A549 (cell line): ENCODE results near the gene SMAD6. TPM values are rescaled to one million over a fixed set of nuclear protein-coding genes. Genes with fewer than 3 reads are reported as not detected.
A peak's percentile ranks its signal among the peaks of the same experiment; 100 is the strongest.

Source experiments
- ATAC-seq, 2 experiments: fragments of 200-7000 bp in 1 of 2; fragments of >200 bp in 1 of 2; cut with Nextera tagmentation in 1 of 2; cut with Tn5 transposase in 1 of 2; 3 replicates each; pipeline versions ENCODE4 v1.8.0 to v1.9.1; 2018 to 2020; ENCODE audit warnings: mild to moderate bottlenecking in 1 of 2, moderate library complexity in 1 of 2
- CTCF ChIA-PET: fragments of 300-600 bp; sonication (Branson Sonifier 250); formaldehyde crosslinking; extraction: SDS; loops from one replicate; lab custom pipeline; 2021; ENCODE audit warnings: antibody characterized with exemption, inconsistent platforms; lab: Yijun Ruan, JAX
- POLR2A ChIA-PET: fragments of 350-600 bp; formaldehyde crosslinking; extraction: SDS; loops from one replicate; lab custom pipeline; 2021; ENCODE audit warnings: antibody characterized with exemption, inconsistent platforms; lab: Yijun Ruan, JAX
- DNase-seq, 2 experiments: peaks; one replicate each; pipeline versions ENCODE4 v3.0.0 to v3.0.0-alpha.2; 2011 to 2016; ENCODE audit warnings: low read depth in 1 of 2, low spot score in 1 of 2
- FAIRE-seq: peaks from 2 replicates; lab custom pipeline; 2011; peaks lifted over from hg19 to GRCh38; lab: Jason Lieb, UNC
- H3K27ac ChIP-seq, 2 experiments: fragments of >200 bp; sonication (Bioruptor Twin); formaldehyde crosslinking; 3 replicates each; pipeline ENCODE4 v1.5.1; 2016 to 2017
- H3K4me1 ChIP-seq: fragments of >200 bp; sonication (Bioruptor Twin); formaldehyde crosslinking; 3 replicates; pipeline ENCODE4 v1.6.1; 2016
- H3K4me2 ChIP-seq: fragments of >200 bp; sonication (Bioruptor Twin); formaldehyde crosslinking; 3 replicates; pipeline ENCODE4 v1.6.1; 2016
- H3K4me3 ChIP-seq: fragments of >200 bp; sonication (Bioruptor Twin); formaldehyde crosslinking; 3 replicates; pipeline ENCODE4 v1.5.1; 2016
- H3K9me3 ChIP-seq: fragments of >200 bp; sonication (Bioruptor Twin); formaldehyde crosslinking; 3 replicates; pipeline ENCODE4 v1.6.1; 2016
- EP300 ChIP-seq, 2 experiments: fragments of >200 bp; sonication (Bioruptor Twin); formaldehyde crosslinking; IDR thresholded peaks; 2 replicates in 1 of 2; 3 replicates in 1 of 2; pipeline ENCODE4 v1.6.1; 2016 to 2017
- HOXA7 ChIP-seq: fragments of 250-450 bp; sonication (Bioruptor Pico); IDR thresholded peaks from 2 replicates; pipeline ENCODE4 v1.5.0; 2020; ENCODE audit warnings: mild to moderate bottlenecking, moderate library complexity
- HOXB13 ChIP-seq: fragments of 250-450 bp; sonication (Bioruptor Pico); IDR thresholded peaks from 2 replicates; pipeline ENCODE4 v1.5.0; 2020; ENCODE audit warnings: low read depth, mild to moderate bottlenecking, moderate library complexity
- HOXB5 ChIP-seq: fragments of 250-450 bp; sonication (Bioruptor Pico); IDR thresholded peaks from 2 replicates; pipeline ENCODE4 v1.5.0; 2020; ENCODE audit warnings: mild to moderate bottlenecking, moderate library complexity
- JUNB ChIP-seq: fragments of >200 bp; sonication (Bioruptor Twin); formaldehyde crosslinking; IDR thresholded peaks from 2 replicates; pipeline ENCODE4 v1.6.1; 2016
- MAFK ChIP-seq: fragments of 450-650 bp; IDR thresholded peaks from 2 replicates; pipeline ENCODE4 v1.6.1; 2014; ENCODE audit not compliant: partially characterized antibody
- NPAS2 ChIP-seq: fragments of 250-450 bp; sonication (Bioruptor Pico); IDR thresholded peaks from 2 replicates; pipeline ENCODE4 v1.8.0; 2022; ENCODE audit warnings: mild to moderate bottlenecking, moderate library complexity, borderline replicate concordance
- POLR2A ChIP-seq: IDR thresholded peaks from 2 replicates; pipeline ENCODE4 v1.6.1; 2012; ENCODE audit warnings: mild to moderate bottlenecking, low read length
- POLR2AphosphoS2 ChIP-seq: conservative IDR thresholded peaks from 2 replicates; pipeline ENCODE4 v1.6.1; 2012; ENCODE audit warnings: low read length, improper control_type of control experiment, inconsistent platforms
- RAD21 ChIP-seq, 2 experiments: fragments of >200 bp in 1 of 2; sonication (Bioruptor Twin) in 1 of 2; formaldehyde crosslinking in 1 of 2; IDR thresholded peaks in 1 of 2; conservative IDR thresholded peaks in 1 of 2; 2 replicates in 1 of 2; 3 replicates in 1 of 2; pipeline ENCODE4 v1.6.1; 2012 to 2018; ENCODE audit warnings: inconsistent platforms in 1 of 2
- RCOR1 ChIP-seq: fragments of 150-350 bp; IDR thresholded peaks from 2 replicates; pipeline ENCODE4 v1.6.1; 2014; ENCODE audit warnings: antibody characterized with exemption, low read length, low read depth
- RFX5 ChIP-seq: fragments of 450-650 bp; IDR thresholded peaks from 2 replicates; pipeline ENCODE4 v1.7.1; 2014; ENCODE audit warnings: antibody characterized with exemption, mild to moderate bottlenecking, moderate library complexity
- SMC3 ChIP-seq: fragments of >200 bp; sonication (Bioruptor Twin); formaldehyde crosslinking; IDR thresholded peaks from 3 replicates; pipeline ENCODE4 v1.6.1; 2018; ENCODE audit warnings: inconsistent platforms
- ZC3H11A ChIP-seq: fragments of 450-650 bp; IDR thresholded peaks from 2 replicates; pipeline ENCODE4 v1.6.1; 2014; ENCODE audit warnings: antibody characterized with exemption, mild to moderate bottlenecking
- WGBS: methylation state at CpG from one replicate; pipeline ENCODE4 v1.1.6; 2017; ENCODE audit errors: missing lambda C conversion rate; 5-methylcytosine and 5-hydroxymethylcytosine counted together
- polyA plus RNA-seq, 4 experiments: library from polyadenylated mRNA; depleted of rRNA in 3 of 4; stranded (reverse); fragments of >200 nt; fragmentation: RNase III in 1 of 4; extraction: RNeasy Plus Mini Kit Qiagen cat#74134 plus additional on column Dnase treatment in 1 of 4; gene quantifications; 2 replicates in 3 of 4; 3 replicates in 1 of 4; pipeline ENCODE4 v1.2.3, GENCODE V29; 2011 to 2017
- TF ChIP-seq, protein P1 (sequence below): IDR thresholded peaks from 2 replicates; pipeline ENCODE4 v1.6.1; 2012
- TF ChIP-seq, protein P2 (sequence below): IDR thresholded peaks from 2 replicates; pipeline ENCODE4 v1.6.1; 2012
- TF ChIP-seq, protein P3 (sequence below): fragments of 150-350 bp; IDR thresholded peaks from 2 replicates; pipeline ENCODE4 v1.6.1; 2014; ENCODE audit warnings: low read depth, mild to moderate bottlenecking, low read length
- TF ChIP-seq, protein P4 (sequence below): fragments of >200 bp; sonication (Bioruptor Twin); formaldehyde crosslinking; IDR thresholded peaks from 3 replicates; pipeline ENCODE4 v1.6.1; 2016
- TF ChIP-seq, protein P5 (sequence below): fragments of 250-450 bp; sonication (Bioruptor Pico); IDR thresholded peaks from 2 replicates; pipeline ENCODE4 v1.5.0; 2020; ENCODE audit warnings: low read depth, mild to moderate bottlenecking, moderate library complexity

SMAD6 gene
- polyA plus RNA-seq, 2 of the 4 experiments (the other 2 are of a cell fraction): 9.6 to 46.6 TPM

DNA sequence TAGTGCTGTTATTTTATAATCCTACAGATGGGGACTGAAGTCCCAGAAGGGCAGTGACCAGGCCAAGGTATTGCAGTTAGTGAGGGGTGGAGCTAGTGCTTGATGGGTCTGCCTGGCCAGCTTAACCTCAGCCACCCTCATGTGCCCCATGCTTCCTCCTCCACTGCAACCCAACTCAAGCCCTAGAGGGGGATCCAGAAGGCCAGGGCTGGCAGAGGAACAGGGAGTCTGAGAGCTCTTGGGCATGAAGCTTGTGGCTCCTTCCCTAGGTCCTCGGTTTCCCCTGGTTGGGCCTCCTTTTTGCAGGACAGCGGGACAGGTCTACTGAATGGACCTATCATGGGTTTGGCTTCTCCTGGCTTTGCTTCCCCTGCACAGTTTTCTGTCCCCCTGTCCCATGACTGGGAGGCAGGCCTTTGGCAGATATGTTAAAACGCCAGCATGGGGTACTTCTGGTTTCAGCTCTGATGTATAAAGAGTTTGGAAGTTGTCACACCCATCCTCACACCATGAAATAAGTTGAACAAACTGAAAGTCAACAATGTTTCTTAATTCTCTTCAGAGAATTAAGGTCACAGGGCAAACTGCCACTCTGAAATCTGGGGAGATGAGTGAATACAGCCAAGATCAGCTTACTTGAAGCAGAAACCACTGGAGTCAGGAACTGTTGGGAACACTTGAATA is 103.3 kb downstream of the SMAD6 start:
- no peak overlapping the region for H3K4me3 ChIP-seq
- no peak for DNase-seq
- WGBS: 94% methylated on average over 3 of the region's 3 CpGs
- TF ChIP-seq, protein P1, sequence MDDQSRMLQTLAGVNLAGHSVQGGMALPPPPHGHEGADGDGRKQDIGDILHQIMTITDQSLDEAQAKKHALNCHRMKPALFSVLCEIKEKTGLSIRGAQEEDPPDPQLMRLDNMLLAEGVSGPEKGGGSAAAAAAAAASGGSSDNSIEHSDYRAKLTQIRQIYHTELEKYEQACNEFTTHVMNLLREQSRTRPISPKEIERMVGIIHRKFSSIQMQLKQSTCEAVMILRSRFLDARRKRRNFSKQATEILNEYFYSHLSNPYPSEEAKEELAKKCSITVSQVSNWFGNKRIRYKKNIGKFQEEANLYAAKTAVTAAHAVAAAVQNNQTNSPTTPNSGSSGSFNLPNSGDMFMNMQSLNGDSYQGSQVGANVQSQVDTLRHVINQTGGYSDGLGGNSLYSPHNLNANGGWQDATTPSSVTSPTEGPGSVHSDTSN: no peak
- TF ChIP-seq NPAS2 (CRISPR knock-in tag) (no peak), POLR2AphosphoS2 (no peak)
- H3K4me1 ChIP-seq: peaks cover 37% of the 10 kb centered on the region
- H3K27ac ChIP-seq: peak overlapping the region in 1 of 2 experiments; percentile 93; a peak in 3 of 6 replicates
- CTCF ChIA-PET: interaction anchor here (0.8 to 4.9 kb wide), 14 partner anchors 15 to 187 kb away, joined by 3 to 39 read pairs (median 4); no protein-coding TSS in a partner anchor
- no peaks in the 10 kb centered on the region; the same call in 2 of the 3 replicates for H3K9me3 ChIP-seq
- POLR2A ChIA-PET: no interaction called here
- ATAC-seq: no peak
- H3K4me2 ChIP-seq: no peak overlapping the region
- FAIRE-seq: no peak

DNA sequence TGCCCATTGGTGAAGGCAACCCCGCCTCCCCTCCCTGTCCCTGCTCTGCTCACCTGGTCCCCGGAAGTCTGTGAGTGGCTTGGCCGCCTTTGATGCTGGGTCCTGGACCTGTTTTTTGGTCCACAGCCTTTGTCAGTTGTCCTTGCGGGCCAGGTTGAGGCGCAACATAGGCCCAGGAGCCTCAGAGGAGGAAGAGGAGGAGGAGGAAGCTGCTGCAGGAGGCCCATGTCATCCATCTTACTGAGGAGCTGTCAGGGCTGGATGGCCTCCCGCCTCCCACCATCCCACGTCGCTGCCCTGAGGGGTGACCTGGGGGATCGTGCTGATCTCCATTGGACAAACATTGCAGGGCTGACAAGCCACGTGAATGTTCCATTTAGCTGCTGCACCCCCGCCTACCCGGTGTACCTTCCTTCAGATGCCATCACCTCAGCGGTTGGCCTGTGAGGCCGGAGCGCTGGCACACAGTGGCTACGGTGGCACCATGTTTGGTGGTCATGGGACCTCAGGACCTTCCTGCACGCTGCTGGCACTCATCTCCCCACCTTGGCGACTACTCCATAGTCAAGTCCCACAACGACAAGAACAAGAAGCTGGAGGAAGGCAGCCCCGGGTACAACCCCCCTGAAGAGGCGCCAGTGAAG is 106.3 kb downstream of the SMAD6 start:
- Histone ChIP-seq H3K27ac (no peak overlapping the region), H3K9me3 (no peaks in the 10 kb centered on the region; the same call in 2 of the 3 replicates), H3K4me1 (peaks cover 12% of the 10 kb centered on the region), H3K4me3 (no peak overlapping the region), H3K4me2 (no peak overlapping the region)
- DNase-seq (no peak), ATAC-seq (no peak), FAIRE-seq (no peak)
- TF ChIP-seq HOXB5 (CRISPR knock-in tag): no peak
- no peak for TF ChIP-seq RCOR1
- no peak for TF ChIP-seq EP300 (IDR thresholded peaks at IDR 0.05)
- TF ChIP-seq MAFK: no peak
- TF ChIP-seq, protein P2, sequence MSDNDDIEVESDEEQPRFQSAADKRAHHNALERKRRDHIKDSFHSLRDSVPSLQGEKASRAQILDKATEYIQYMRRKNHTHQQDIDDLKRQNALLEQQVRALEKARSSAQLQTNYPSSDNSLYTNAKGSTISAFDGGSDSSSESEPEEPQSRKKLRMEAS: no peak
- TF ChIP-seq, protein P3, sequence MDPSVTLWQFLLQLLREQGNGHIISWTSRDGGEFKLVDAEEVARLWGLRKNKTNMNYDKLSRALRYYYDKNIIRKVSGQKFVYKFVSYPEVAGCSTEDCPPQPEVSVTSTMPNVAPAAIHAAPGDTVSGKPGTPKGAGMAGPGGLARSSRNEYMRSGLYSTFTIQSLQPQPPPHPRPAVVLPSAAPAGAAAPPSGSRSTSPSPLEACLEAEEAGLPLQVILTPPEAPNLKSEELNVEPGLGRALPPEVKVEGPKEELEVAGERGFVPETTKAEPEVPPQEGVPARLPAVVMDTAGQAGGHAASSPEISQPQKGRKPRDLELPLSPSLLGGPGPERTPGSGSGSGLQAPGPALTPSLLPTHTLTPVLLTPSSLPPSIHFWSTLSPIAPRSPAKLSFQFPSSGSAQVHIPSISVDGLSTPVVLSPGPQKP: no peak
- POLR2A ChIA-PET: no interaction called here
- CTCF ChIA-PET: interaction anchor here (0.9 to 6.7 kb wide), 10 partner anchors 15 to 241 kb away, joined by 3 to 51 read pairs (median 4); no protein-coding TSS in a partner anchor
- 90% methylated on average over 21 of the region's 21 CpGs for WGBS

DNA sequence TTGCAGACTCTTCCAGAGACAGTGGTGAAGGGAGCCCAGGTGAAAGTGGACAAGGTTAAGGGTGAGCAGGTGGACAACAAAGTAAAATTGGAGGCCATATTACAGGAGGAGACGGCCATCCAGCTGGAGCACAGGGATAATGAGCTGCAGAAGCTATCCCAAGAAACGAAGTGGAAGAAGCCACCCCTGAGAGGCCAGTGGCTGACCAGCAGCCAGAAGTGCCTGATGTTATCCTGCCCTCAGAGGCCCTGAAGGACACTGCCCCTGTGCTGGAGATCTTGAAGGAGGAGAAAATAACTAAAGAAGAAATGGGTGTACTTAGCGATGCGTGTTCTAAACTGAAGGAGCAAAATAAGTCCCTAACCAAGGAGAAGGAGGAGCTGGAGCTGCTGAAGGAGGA is 107.6 kb downstream of the SMAD6 start:
- no peaks in the 10 kb centered on the region for H3K4me1 ChIP-seq
- WGBS: 79% methylated on average over 4 of the region's 4 CpGs
- no peak overlapping the region for H3K4me2 ChIP-seq
- ATAC-seq (no peak), DNase-seq (no peak)
- ChIA-PET CTCF (interaction anchor here (0.6 to 6.7 kb wide), 10 partner anchors 13 to 188 kb away, joined by 3 to 51 read pairs (median 4); no protein-coding TSS in a partner anchor), POLR2A (no interaction called here)
- H3K9me3 ChIP-seq: peaks cover 7% of the 10 kb centered on the region
- no peak overlapping the region for H3K4me3 ChIP-seq
- TF ChIP-seq SMC3: no peak
- TF ChIP-seq POLR2A: no peak
- no peak for TF ChIP-seq ZC3H11A
- TF ChIP-seq HOXA7: no peak
- TF ChIP-seq JUNB: no peak
- no peak for TF ChIP-seq HOXB13 (CRISPR knock-in tag)
- TF ChIP-seq RFX5: no peak
- no peak for TF ChIP-seq POLR2AphosphoS2
- TF ChIP-seq, protein P4, sequence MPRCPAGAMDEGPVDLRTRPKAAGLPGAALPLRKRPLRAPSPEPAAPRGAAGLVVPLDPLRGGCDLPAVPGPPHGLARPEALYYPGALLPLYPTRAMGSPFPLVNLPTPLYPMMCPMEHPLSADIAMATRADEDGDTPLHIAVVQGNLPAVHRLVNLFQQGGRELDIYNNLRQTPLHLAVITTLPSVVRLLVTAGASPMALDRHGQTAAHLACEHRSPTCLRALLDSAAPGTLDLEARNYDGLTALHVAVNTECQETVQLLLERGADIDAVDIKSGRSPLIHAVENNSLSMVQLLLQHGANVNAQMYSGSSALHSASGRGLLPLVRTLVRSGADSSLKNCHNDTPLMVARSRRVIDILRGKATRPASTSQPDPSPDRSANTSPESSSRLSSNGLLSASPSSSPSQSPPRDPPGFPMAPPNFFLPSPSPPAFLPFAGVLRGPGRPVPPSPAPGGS: no peak
- no peak for TF ChIP-seq RAD21 (conservative IDR thresholded peaks at IDR 0.05 in 1 of 2, IDR thresholded peaks at IDR 0.05 in 1 of 2)
- TF ChIP-seq, protein P5, sequence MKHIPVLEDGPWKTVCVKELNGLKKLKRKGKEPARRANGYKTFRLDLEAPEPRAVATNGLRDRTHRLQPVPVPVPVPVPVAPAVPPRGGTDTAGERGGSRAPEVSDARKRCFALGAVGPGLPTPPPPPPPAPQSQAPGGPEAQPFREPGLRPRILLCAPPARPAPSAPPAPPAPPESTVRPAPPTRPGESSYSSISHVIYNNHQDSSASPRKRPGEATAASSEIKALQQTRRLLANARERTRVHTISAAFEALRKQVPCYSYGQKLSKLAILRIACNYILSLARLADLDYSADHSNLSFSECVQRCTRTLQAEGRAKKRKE (CRISPR knock-in tag): no peak
- TF ChIP-seq, all 56 proteins: peak for 0
- H3K27ac ChIP-seq: no peak overlapping the region
- FAIRE-seq: no peak
